H54 (cell line): Measurements from ENCODE around the gene PAAF1.

Experiments
- DNase-seq: peaks from one replicate; pipeline ENCODE4 v3.0.0; 2011; ENCODE audit warnings: low spot score, mixed read lengths; ENCODE audit not compliant: insufficient read length
- FAIRE-seq: peaks from 3 replicates; lab custom pipeline; 2011; peaks lifted over from hg19 to GRCh38; lab: Jason Lieb, UNC
- POLR2A ChIP-seq: IDR thresholded peaks from 2 replicates; pipeline ENCODE4 v1.6.1; 2011; ENCODE audit warnings: low read depth, mild to moderate bottlenecking, low read length

The PAAF1 gene

DNA sequence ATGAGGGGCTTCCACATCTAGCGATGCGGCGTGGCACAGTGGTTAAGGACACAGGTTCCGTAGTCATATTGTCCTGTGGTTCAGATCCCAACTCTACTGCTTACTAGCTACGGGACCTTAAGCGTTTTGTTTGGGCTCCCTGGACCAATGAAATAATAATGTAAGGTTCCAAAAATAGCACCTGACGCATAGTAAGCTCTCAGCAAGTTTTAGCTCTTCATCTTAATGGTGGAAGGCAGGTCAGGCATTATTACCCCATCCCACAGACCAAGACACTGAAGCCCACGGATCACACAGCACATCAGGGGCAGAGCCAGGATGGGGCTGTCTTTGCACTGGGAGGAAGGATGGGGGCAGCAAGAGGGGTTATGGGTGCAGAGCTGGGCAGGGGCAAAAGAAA lies 87.1 kb downstream of the PAAF1 start:
- TF ChIP-seq POLR2A: no peak
- DNase-seq (no peak), FAIRE-seq (no peak)

GRCh38 chr11:73965076-73965763 lies 88.4 kb downstream of the PAAF1 start:
- FAIRE-seq: no peak
- no peak for DNase-seq
- TF ChIP-seq POLR2A: no peak

GRCh38 chr11:73965764-73966121 lies 88.9 kb downstream of the PAAF1 start:
- DNase-seq: no peak
- TF ChIP-seq POLR2A: no peak
- no peak for FAIRE-seq

DNA sequence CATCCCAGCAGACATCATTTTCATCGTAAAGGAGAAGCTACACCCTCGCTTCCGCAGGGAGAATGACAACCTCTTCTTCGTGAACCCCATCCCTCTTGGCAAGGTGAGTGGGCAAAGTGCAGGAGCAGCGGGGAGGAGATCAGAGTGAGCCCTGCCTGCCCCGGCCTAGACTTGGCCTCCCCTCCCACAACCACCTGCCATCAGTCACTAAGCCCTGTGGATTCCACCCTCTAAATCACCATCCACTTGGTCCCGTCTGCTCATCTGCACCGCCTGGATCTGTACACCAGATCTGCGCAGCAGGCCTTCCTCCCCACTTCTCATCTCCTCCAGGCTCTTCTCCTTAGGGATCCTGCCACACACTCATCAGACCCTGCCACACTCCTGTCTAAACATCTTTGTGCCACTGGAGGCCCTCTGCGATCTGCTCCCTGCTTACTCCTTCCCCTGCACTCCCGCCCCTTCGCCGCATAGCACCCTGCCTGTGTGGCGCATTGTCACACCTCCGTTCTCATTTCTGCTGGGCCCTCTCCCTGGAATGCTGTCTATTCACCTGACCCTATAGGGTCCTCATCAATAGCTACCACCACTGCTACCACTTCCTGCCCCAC lies 91.7 kb downstream of the PAAF1 start:
- no peak for TF ChIP-seq POLR2A
- no peak for FAIRE-seq
- no peak for DNase-seq

DNA sequence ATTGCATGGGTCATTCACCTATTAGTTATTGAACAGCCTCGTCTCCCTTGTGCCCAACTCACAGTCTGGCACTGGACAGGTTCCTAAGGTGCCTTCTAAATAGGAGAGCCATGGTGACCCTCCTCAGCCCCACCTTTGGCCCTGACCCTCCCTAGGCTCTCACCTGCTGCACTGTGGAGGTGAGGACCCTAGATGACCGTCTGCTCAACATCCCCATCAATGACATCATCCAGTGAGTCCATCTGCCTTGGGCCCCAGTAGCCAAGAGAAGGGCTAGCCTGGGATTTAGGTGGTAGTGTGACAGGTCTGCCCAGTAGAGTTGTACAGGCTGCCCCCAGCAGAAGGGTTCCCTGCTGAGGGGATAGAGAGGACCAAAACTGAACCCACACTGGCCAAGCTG lies 92.3 kb downstream of the PAAF1 start:
- FAIRE-seq (no peak), DNase-seq (no peak)
- TF ChIP-seq POLR2A: no peak

DNA sequence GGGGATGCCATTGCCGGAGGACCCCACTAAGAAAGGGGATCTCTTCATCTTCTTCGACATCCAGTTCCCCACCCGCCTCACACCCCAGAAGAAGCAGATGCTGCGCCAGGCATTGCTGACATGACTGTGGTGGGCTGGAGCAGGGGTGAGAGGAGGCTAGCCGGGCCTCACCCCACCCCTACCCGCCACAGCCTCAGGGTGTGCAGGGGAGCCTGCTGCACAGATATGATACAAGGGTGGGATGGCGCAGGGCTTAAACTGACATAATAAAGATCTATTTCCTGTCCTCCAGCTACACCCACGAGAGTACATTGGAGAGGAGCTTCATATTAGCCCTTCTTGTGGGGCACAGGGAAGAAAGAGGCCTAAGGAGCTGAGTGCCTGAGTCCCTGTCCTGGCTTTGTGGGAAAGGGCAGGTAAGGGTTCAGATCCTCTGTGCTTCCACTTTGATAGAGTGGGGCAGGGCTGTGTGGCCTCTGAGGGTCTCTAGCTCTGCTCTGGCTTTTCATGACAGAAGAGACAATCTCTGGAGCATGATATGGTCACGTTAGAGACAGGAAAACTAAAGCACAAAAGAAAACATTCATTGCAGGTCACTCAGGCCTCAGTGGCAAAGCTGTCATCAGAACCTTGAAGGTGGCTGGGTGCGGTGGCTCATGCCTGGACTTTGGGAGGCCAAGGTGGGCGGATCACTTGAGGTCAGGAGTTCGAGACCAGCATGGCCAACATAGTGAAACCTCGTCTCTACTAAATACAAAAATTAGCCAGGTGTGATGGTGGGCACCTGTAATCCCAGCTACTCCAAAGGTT lies 93.4 kb downstream of the PAAF1 start:
- no peak for FAIRE-seq
- DNase-seq: no peak
- no peak for TF ChIP-seq POLR2A

- FAIRE-seq: no peak
- TF ChIP-seq POLR2A: no peak
- no peak for DNase-seq
Measured at GRCh38 chr11:73971175-73971719, 94.4 kb downstream of the PAAF1 start.

GRCh38 chr11:73972187-73972586 lies 95.4 kb downstream of the PAAF1 start:
- DNase-seq (no peak), FAIRE-seq (no peak)
- no peak for TF ChIP-seq POLR2A

DNA sequence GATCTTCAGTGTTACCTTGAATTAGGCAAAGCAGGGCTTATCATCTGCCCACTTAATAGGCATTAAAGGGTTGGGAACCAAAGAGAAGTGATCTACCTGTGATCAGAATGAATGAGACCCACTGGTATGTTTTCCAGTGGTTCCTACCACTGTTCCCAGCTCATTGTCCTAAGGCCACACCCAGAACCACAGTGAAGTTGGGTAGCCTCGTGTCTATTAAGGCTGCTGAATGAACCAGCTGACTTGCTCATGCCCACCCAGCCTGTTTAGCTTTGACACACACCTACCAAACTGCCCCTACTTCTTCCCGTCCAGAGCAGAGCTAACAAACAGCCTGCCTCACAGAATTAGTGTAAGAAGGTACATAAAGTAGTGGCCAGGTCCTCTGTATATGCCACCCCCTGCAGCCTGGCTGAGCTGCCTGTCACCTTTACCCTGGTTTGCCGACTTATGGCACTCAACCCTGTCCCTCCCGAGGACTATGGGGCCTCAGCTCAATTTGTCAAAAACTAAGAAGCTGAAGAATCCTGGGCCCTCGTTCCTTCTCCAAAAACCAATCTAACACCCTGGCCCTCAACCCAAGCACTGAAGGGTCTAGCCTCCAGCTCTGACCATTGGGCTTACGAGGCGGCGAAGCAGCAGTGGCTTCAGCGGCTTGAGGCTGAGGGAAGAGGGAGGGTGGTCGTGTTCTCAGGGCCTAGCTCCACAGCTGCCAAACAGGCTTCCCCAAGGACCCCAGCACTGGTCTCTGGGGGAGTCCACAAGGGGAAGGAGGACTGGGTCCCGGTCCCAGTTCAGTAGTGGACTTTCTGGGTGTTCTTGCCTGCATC lies 96.0 kb downstream of the PAAF1 start:
- DNase-seq: no peak
- TF ChIP-seq POLR2A: no peak
- FAIRE-seq: no peak

- FAIRE-seq (no peak), DNase-seq (no peak)
- no peak for TF ChIP-seq POLR2A
Measured at GRCh38 chr11:73974604-73975478, 98.0 kb downstream of the PAAF1 start.

- no peak for TF ChIP-seq POLR2A
- FAIRE-seq (no peak), DNase-seq (no peak)
Measured at GRCh38 chr11:73975479-73975757, 98.6 kb downstream of the PAAF1 start.

GRCh38 chr11:73976451-73977151 lies 99.8 kb downstream of the PAAF1 start:
- FAIRE-seq: no peak
- no peak for DNase-seq
- TF ChIP-seq POLR2A: no peak

DNA sequence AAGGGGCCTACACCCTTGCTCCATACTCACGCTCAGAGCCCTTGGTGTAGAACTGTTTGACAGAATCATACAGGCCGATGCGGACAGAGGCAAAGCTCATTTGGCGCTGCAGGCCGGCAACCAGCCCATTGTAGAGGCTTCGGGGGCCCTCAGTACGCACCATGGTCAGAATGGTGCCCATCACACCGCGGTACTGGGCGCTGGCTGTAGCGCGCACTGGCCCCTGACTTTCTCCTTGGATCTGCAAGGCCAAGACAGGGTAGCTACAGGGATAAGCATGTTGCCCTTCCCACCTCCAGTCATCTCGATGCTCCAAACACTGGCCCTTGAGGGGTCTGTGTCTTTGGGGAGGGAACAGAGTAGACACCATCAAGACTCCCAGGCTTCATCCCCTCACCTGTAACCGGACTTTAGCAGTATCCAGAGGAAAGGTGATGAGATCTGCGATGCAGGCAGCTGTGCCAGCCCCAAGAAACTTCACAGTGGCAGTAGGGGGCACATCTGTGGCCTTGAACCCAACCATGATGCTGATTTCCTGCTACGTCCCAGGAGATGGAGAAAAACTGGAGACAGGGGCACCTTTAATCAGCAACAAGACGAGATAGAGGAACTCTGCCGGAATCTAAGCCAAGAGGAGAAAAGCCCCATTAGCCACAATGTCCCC lies 101.2 kb downstream of the PAAF1 start:
- TF ChIP-seq POLR2A: no peak
- DNase-seq (no peak), FAIRE-seq (no peak)
